C4-2B (cell line): Measurements from ENCODE around the gene AFF3.

Experiments
- H3K27ac ChIP-seq: fragments of 450-650 bp; 2 replicates; pipeline ENCODE4 v1.5.1; 2017
- CTCF ChIP-seq: fragments of 450-650 bp; conservative IDR thresholded peaks from 2 replicates; pipeline ENCODE4 v1.5.1; 2017; ENCODE audit warnings: mild to moderate bottlenecking
- ZFX ChIP-seq: fragments of 450-650 bp; IDR thresholded peaks from 2 replicates; pipeline ENCODE4 v1.6.1; 2017

AFF3 gene

GRCh38 chr2:99998651-99999320, 143.6 kb downstream of the AFF3 start:
- H3K27ac ChIP-seq, result peak overlapping the region; percentile 99
- TF ChIP-seq CTCF (no peak; the same call in 1 of the 2 replicates), ZFX (no peak)

GRCh38 chr2:99989905-99990304, 152.5 kb downstream of the AFF3 start:
- TF ChIP-seq ZFX, result no peak
- no peak for TF ChIP-seq CTCF
- no peak overlapping the region for H3K27ac ChIP-seq

GRCh38 chr2:99988599-99988998, 153.8 kb downstream of the AFF3 start:
- TF ChIP-seq CTCF (no peak), ZFX (no peak)
- no peak overlapping the region for H3K27ac ChIP-seq

GRCh38 chr2:99987160-99987559, 155.2 kb downstream of the AFF3 start:
- TF ChIP-seq CTCF, result no peak
- no peak for TF ChIP-seq ZFX
- H3K27ac ChIP-seq, result no peak overlapping the region

- TF ChIP-seq CTCF (no peak), ZFX (no peak)
- no peak overlapping the region for H3K27ac ChIP-seq
Measured at GRCh38 chr2:99984799-99985515, 157.4 kb downstream of the AFF3 start.

- no peak overlapping the region for H3K27ac ChIP-seq
- no peak for TF ChIP-seq CTCF
- no peak for TF ChIP-seq ZFX
Measured at GRCh38 chr2:99982744-99983143, 159.6 kb downstream of the AFF3 start.

- TF ChIP-seq CTCF (no peak), ZFX (no peak)
- H3K27ac ChIP-seq, result no peak overlapping the region
Measured at GRCh38 chr2:99981840-99982239, 160.6 kb downstream of the AFF3 start.
